GM23248 (cell line): ENCODE results near the gene TMPRSS3. TPM values are rescaled to one million over a fixed set of nuclear protein-coding genes. Genes with fewer than 3 reads are reported as not detected.

ENCODE experiments used
- DNase-seq: peaks from one replicate; pipeline ENCODE4 v3.0.0-alpha.2; 2015
- H2AFZ ChIP-seq: fragments of 200-600 bp; sonication (generic); 2 replicates; pipeline ENCODE4 v1.6.1; 2016; ENCODE audit warnings: antibody characterized with exemption
- H3F3A ChIP-seq: fragments of 200-600 bp; sonication (generic); 2 replicates; pipeline ENCODE4 v1.6.1; 2016; ENCODE audit warnings: mild to moderate bottlenecking, antibody characterized with exemption, mixed run types; ENCODE audit not compliant: insufficient read depth
- H3K27ac ChIP-seq: fragments of 200-600 bp; sonication (generic); 2 replicates; pipeline ENCODE4 v1.5.1; 2016; ENCODE audit warnings: mild to moderate bottlenecking
- H3K27me3 ChIP-seq: fragments of 200-600 bp; sonication (generic); replicated peaks from 2 replicates; pipeline ENCODE4 v1.6.1; 2016; ENCODE audit warnings: mild to moderate bottlenecking; ENCODE audit not compliant: insufficient read depth
- H3K36me3 ChIP-seq: fragments of 200-600 bp; sonication (generic); 2 replicates; pipeline ENCODE4 v1.6.1; 2016; ENCODE audit warnings: low read depth, mild to moderate bottlenecking
- H3K4me1 ChIP-seq: fragments of 200-600 bp; sonication (generic); 2 replicates; pipeline ENCODE4 v1.6.1; 2016; ENCODE audit warnings: mild to moderate bottlenecking; ENCODE audit not compliant: insufficient read depth
- H3K4me2 ChIP-seq: fragments of 200-600 bp; sonication (generic); one replicate; pipeline ENCODE4 v1.6.1; 2016; ENCODE audit warnings: mild to moderate bottlenecking; ENCODE audit not compliant: unreplicated experiment
- H3K4me3 ChIP-seq: fragments of 200-600 bp; sonication (generic); 2 replicates; pipeline ENCODE4 v1.5.1; 2016; ENCODE audit warnings: mild to moderate bottlenecking
- H3K79me2 ChIP-seq: fragments of 200-600 bp; sonication (generic); 2 replicates; pipeline ENCODE4 v1.6.1; 2016; ENCODE audit warnings: mild to moderate bottlenecking; ENCODE audit not compliant: insufficient read depth
- H3K9ac ChIP-seq: fragments of 200-600 bp; sonication (generic); 2 replicates; pipeline ENCODE4 v1.6.1; 2016; ENCODE audit warnings: mild to moderate bottlenecking
- H3K9me2 ChIP-seq: fragments of 200-600 bp; sonication (generic); 2 replicates; pipeline ENCODE4 v1.6.1; 2016; ENCODE audit warnings: mixed run types, mild to moderate bottlenecking, moderate library complexity; ENCODE audit not compliant: insufficient read depth
- H3K9me3 ChIP-seq: fragments of 200-600 bp; sonication (generic); one replicate; pipeline ENCODE4 v1.6.1; 2017; ENCODE audit warnings: low read depth
- H4K20me1 ChIP-seq: fragments of 200-600 bp; sonication (generic); 2 replicates; pipeline ENCODE4 v1.6.0; 2016; ENCODE audit not compliant: insufficient read depth
- EZH2 ChIP-seq: fragments of 200-600 bp; sonication (generic); IDR thresholded peaks from 2 replicates; pipeline ENCODE4 v1.6.1; 2018; ENCODE audit warnings: antibody characterized with exemption, mild to moderate bottlenecking; ENCODE audit not compliant: insufficient read depth, poor library complexity, severe bottlenecking
- EZH2phosphoT487 ChIP-seq: fragments of 200-600 bp; sonication (generic); IDR thresholded peaks from 2 replicates; pipeline ENCODE4 v1.6.1; 2018; ENCODE audit warnings: antibody characterized with exemption, moderate library complexity, mild to moderate bottlenecking, low read depth; ENCODE audit not compliant: insufficient read depth
- WGBS, 2 experiments: methylation state at CpG; one replicate each; pipeline ENCODE4 v1.1.6; 2015 to 2017; ENCODE audit warnings: low lambda C conversion rate in 2 of 2, low coverage in 1 of 2; ENCODE audit errors: missing lambda C conversion rate in 2 of 2; 5-methylcytosine and 5-hydroxymethylcytosine counted together
- in situ Hi-C: fragments of 300-500 bp; cut with MboI; formaldehyde crosslinking; loops from 2 replicates; pipeline ENCODE4 v1.15.0; 2020
- polyA plus RNA-seq: library from polyadenylated mRNA; unstranded; fragments of >200 nt; fragmentation: Nextera tagmentation; extraction: Ambion mirVana; gene quantifications from 2 replicates; pipeline ENCODE4 v1.2.1, GENCODE V29; 2016
- total RNA-seq: library from RNA; depleted of rRNA; stranded (reverse); fragments of >200 nt; shearing (Covaris generic); gene quantifications from 2 replicates; pipeline ENCODE4 v1.2.3, GENCODE V29; 2014

Gene TMPRSS3
- total and polyA plus RNA-seq, 2 experiments from 2014 or later: not detected

GRCh38 chr21:42389449-42389835 lies 6.4 kb downstream of the TMPRSS3 start:
- 35 to 40% methylated on average over 6 of the region's 6 CpGs for WGBS, 2 experiments
- peaks cover 8% of the 10 kb centered on the region; the same call in 1 of the 2 replicates for H3K27me3 ChIP-seq

DNA sequence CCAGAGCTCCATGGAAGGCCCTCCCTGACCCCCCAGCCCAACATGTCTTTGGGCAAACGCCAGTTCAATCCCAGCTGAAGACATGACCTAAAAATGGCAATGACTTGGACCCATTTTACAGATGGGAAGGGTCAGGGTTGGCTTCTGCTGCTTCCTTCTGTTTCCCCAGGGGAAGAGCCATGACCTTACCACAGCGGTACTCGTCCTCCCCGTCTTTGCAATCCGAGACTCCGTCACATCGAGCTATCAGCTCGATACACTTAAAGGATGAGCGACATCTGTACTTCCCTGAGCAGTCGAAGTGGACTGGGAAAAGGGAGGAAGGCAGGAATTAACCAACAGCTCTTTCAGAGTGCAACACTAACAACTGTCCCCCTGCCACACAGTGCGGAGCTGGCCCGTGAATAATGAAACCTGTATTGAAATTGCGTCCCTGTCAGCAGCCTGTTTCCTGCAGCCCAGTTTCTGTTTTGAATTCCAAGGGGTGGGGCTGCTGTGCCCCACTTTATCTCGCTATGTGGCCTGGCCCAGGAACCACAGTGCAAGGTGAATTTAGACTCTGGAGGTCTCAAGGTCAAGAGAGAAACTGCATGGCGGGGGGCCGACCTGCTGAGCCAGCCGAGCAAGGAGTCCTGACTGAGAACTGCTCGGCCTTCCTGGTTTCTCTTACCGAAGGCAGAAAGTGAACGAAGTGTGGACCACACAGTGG lies 7.0 kb downstream of the TMPRSS3 start:
- Histone ChIP-seq H3K4me3 (no peak overlapping the region), H3F3A (no peaks in the 10 kb centered on the region), H3K9ac (no peak overlapping the region), H3K9me2 (no peaks in the 10 kb centered on the region), H3K4me2 (no peak overlapping the region), H4K20me1 (no peaks in the 10 kb centered on the region), H3K79me2 (no peaks in the 10 kb centered on the region), H3K36me3 (no peaks in the 10 kb centered on the region), H3K27ac (no peak overlapping the region), H3K4me1 (no peaks in the 10 kb centered on the region), H2AFZ (no peak overlapping the region), H3K27me3 (peaks cover 8% of the 10 kb centered on the region; the same call in 1 of the 2 replicates), H3K9me3 (no peaks in the 10 kb centered on the region)
- in situ Hi-C loops: no loop called here
- 42 to 44% methylated on average over 20 of the region's 20 CpGs for WGBS, 2 experiments
- TF ChIP-seq EZH2: no peak
- no peak for TF ChIP-seq EZH2phosphoT487
- DNase-seq: no peak

More at GRCh38 chr21:42389449-42389835, 6.4 kb downstream of the TMPRSS3 start:
- no peaks in the 10 kb centered on the region for H3K9me2 ChIP-seq
- no peaks in the 10 kb centered on the region for H3K79me2 ChIP-seq
- H3K4me1 ChIP-seq: no peaks in the 10 kb centered on the region
- H2AFZ ChIP-seq: no peak overlapping the region
- no peak overlapping the region for H3K4me3 ChIP-seq
- H3K4me2 ChIP-seq: no peak overlapping the region
- TF ChIP-seq EZH2phosphoT487 (no peak), EZH2 (no peak)
- H3K36me3 ChIP-seq: no peaks in the 10 kb centered on the region
- no peaks in the 10 kb centered on the region for H4K20me1 ChIP-seq
- no peak overlapping the region for H3K9ac ChIP-seq
- no peaks in the 10 kb centered on the region for H3F3A ChIP-seq
- in situ Hi-C loops: no loop called here
- DNase-seq: no peak
- no peaks in the 10 kb centered on the region for H3K9me3 ChIP-seq
- H3K27ac ChIP-seq: no peak overlapping the region

GRCh38 chr21:42387843-42388340 lies 8.0 kb downstream of the TMPRSS3 start:
- no peaks in the 10 kb centered on the region for H3K9me2 ChIP-seq
- in situ Hi-C loops: no loop called here
- DNase-seq: no peak

GRCh38 chr21:42387164-42387563 lies 8.7 kb downstream of the TMPRSS3 start:
- no peaks in the 10 kb centered on the region for H4K20me1 ChIP-seq
- no peak overlapping the region for H3K4me2 ChIP-seq
- H3K27ac ChIP-seq: no peak overlapping the region
- in situ Hi-C loops: no loop called here
- H3K9me3 ChIP-seq: no peaks in the 10 kb centered on the region
- peaks cover 8% of the 10 kb centered on the region; the same call in 1 of the 2 replicates for H3K27me3 ChIP-seq
- TF ChIP-seq EZH2 (no peak), EZH2phosphoT487 (no peak)
- H3K79me2 ChIP-seq: no peaks in the 10 kb centered on the region
- H3K9ac ChIP-seq: no peak overlapping the region
- no peaks in the 10 kb centered on the region for H3F3A ChIP-seq
- no peaks in the 10 kb centered on the region for H3K9me2 ChIP-seq
- no peaks in the 10 kb centered on the region for H3K4me1 ChIP-seq
- WGBS, 2 experiments: 23 to 29% methylated on average over 3 of the region's 3 CpGs
- no peak for DNase-seq
- H2AFZ ChIP-seq: no peak overlapping the region
- no peaks in the 10 kb centered on the region for H3K36me3 ChIP-seq
- H3K4me3 ChIP-seq: no peak overlapping the region

More at GRCh38 chr21:42387843-42388340, 8.0 kb downstream of the TMPRSS3 start:
- Histone ChIP-seq H3K9ac (no peak overlapping the region), H3K4me1 (no peaks in the 10 kb centered on the region), H3K4me2 (no peak overlapping the region), H3K9me3 (no peaks in the 10 kb centered on the region), H4K20me1 (no peaks in the 10 kb centered on the region), H3K27me3 (peaks cover 8% of the 10 kb centered on the region; the same call in 1 of the 2 replicates), H3F3A (no peaks in the 10 kb centered on the region), H3K4me3 (no peak overlapping the region), H2AFZ (no peak overlapping the region), H3K27ac (no peak overlapping the region), H3K79me2 (no peaks in the 10 kb centered on the region), H3K36me3 (no peaks in the 10 kb centered on the region)
- whole genome bisulfite sequencing, 2 experiments: 57 to 58% methylated on average over 6 of the region's 6 CpGs
- TF ChIP-seq EZH2 (no peak), EZH2phosphoT487 (no peak)
